Loucy (cell line): ENCODE data around the gene FGD3.

Experiments
- H2AFZ ChIP-seq: fragments of 200-600 bp; sonication (generic); 2 replicates; pipeline ENCODE4 v1.6.0; 2016; ENCODE audit warnings: antibody characterized with exemption, mild to moderate bottlenecking, low read length, moderate library complexity
- H3F3A ChIP-seq: fragments of 200-600 bp; 2 replicates; pipeline ENCODE4 v1.6.0; 2016; ENCODE audit warnings: antibody characterized with exemption, low read depth, mild to moderate bottlenecking
- H3K27me3 ChIP-seq: fragments of 200-600 bp; sonication (generic); 2 replicates; pipeline ENCODE4 v1.6.1; 2014; ENCODE audit warnings: low read length, mild to moderate bottlenecking; ENCODE audit not compliant: insufficient read depth, poor library complexity, severe bottlenecking
- H3K36me3 ChIP-seq: fragments of 200-600 bp; sonication (generic); 2 replicates; pipeline ENCODE4 v1.6.1; 2016; ENCODE audit warnings: low read length; ENCODE audit not compliant: insufficient read depth
- H3K4me1 ChIP-seq: fragments of 200-600 bp; sonication (generic); 2 replicates; pipeline ENCODE4 v1.5.1; 2014; ENCODE audit warnings: low read length, mild to moderate bottlenecking; ENCODE audit not compliant: insufficient read depth, poor library complexity, severe bottlenecking
- H3K4me2 ChIP-seq: fragments of 200-600 bp; sonication (generic); 2 replicates; pipeline ENCODE4 v1.6.0; 2014; ENCODE audit warnings: antibody characterized with exemption, low read length, low read depth, mild to moderate bottlenecking; ENCODE audit not compliant: poor library complexity, severe bottlenecking
- H3K4me3 ChIP-seq: fragments of 200-600 bp; sonication (generic); 2 replicates; pipeline ENCODE4 v1.5.1; 2014; ENCODE audit warnings: low read length, mild to moderate bottlenecking, mixed read lengths; ENCODE audit not compliant: poor library complexity, severe bottlenecking
- H3K79me2 ChIP-seq: fragments of 200-600 bp; sonication (generic); 2 replicates; pipeline ENCODE4 v1.6.1; 2014; ENCODE audit warnings: low read length; ENCODE audit not compliant: insufficient read depth
- H3K9ac ChIP-seq: fragments of 200-600 bp; sonication (generic); 2 replicates; pipeline ENCODE4 v1.6.0; 2014; ENCODE audit warnings: mild to moderate bottlenecking, low read depth, low read length, moderate library complexity; ENCODE audit not compliant: poor library complexity, severe bottlenecking
- H3K9me2 ChIP-seq: fragments of 200-600 bp; sonication (generic); replicated peaks from 2 replicates; pipeline ENCODE4 v1.6.1; 2016; ENCODE audit warnings: low read depth, low read length, mixed read lengths
- H3K9me3 ChIP-seq: fragments of 200-600 bp; sonication (generic); 2 replicates; pipeline ENCODE4 v1.6.1; 2014; ENCODE audit warnings: mild to moderate bottlenecking, antibody characterized with exemption, low read length, low read depth; ENCODE audit not compliant: insufficient read depth
- H4K20me1 ChIP-seq: fragments of 200-600 bp; sonication (generic); 2 replicates; pipeline ENCODE4 v1.6.0; 2014; ENCODE audit warnings: antibody characterized with exemption, low read length, mild to moderate bottlenecking; ENCODE audit not compliant: insufficient read depth, poor library complexity, severe bottlenecking
- CTCF ChIP-seq: fragments of 200-600 bp; sonication (generic); conservative IDR thresholded peaks from 2 replicates; pipeline ENCODE4 v1.5.1; 2014; ENCODE audit warnings: mild to moderate bottlenecking, antibody characterized with exemption, low read length
- EZH2phosphoT487 ChIP-seq: fragments of 200-600 bp; IDR thresholded peaks from 2 replicates; pipeline ENCODE4 v1.6.1; 2018; ENCODE audit warnings: antibody characterized with exemption, mild to moderate bottlenecking, moderate library complexity, borderline replicate concordance

The FGD3 gene

DNA sequence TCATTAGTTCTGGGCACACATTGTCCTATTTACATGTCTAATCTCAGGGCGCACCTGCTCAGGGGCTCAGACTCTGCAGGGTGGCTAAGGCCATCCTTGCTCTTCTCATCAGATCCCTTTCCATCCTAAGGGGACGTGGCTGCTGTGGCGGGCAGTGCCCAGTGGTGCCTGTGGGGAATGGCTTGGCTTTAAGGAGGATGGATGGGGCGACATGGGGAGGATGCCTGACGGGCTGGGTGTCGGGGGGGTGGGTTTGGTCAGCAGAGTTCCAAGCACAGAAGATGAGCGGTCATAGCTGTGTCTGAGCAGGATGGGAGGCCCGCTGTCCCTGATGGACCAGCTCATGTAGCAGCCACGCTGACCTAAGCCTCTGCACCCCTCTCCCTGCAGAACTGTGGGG, 70.3 kb downstream of the FGD3 start:
- Histone ChIP-seq H4K20me1 (no peaks in the 10 kb centered on the region), H3K4me1 (peaks cover 9% of the 10 kb centered on the region), H3K9me2 (no peaks in the 10 kb centered on the region), H3F3A (no peaks in the 10 kb centered on the region), H3K9ac (no peak overlapping the region), H3K4me2 (no peak overlapping the region), H3K4me3 (no peak overlapping the region), H3K79me2 (no peaks in the 10 kb centered on the region), H3K9me3 (no peaks in the 10 kb centered on the region), H2AFZ (no peak overlapping the region), H3K36me3 (peaks cover 88% of the 10 kb centered on the region; the same call in 1 of the 2 replicates), H3K27me3 (no peaks in the 10 kb centered on the region)
- TF ChIP-seq CTCF (no peak), EZH2phosphoT487 (no peak)

DNA sequence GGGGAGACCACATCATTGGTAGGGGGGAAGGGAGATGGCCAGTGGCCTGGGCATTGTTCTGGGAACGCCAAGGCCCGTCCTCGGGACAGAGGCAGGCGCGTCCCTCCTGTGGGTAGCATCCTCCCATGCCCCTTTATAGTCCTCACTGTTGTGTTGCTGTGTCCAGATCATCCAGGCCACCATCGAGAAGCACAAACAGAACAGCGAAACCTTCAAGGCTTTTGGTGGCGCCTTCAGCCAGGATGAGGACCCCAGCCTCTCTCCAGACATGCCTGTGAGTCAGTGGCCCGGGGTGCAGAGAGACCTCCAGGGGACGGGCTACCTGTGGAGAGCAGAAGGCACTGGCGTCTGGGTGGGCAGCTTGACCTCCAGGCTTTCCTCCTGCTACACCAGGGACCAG, 72.8 kb downstream of the FGD3 start:
- H3K9ac ChIP-seq: no peak overlapping the region
- H3K4me2 ChIP-seq: no peak overlapping the region
- H4K20me1 ChIP-seq: no peaks in the 10 kb centered on the region
- no peaks in the 10 kb centered on the region for H3F3A ChIP-seq
- TF ChIP-seq CTCF (no peak), EZH2phosphoT487 (no peak)
- H3K27me3 ChIP-seq: no peaks in the 10 kb centered on the region
- H2AFZ ChIP-seq: no peak overlapping the region
- H3K79me2 ChIP-seq: no peaks in the 10 kb centered on the region
- H3K4me1 ChIP-seq: peaks cover 11% of the 10 kb centered on the region
- H3K4me3 ChIP-seq: no peak overlapping the region
- no peaks in the 10 kb centered on the region for H3K9me3 ChIP-seq
- H3K36me3 ChIP-seq: peaks cover 79% of the 10 kb centered on the region; the same call in 1 of the 2 replicates
- H3K9me2 ChIP-seq: no peaks in the 10 kb centered on the region

GRCh38 chr9:93020771-93021670, 73.7 kb downstream of the FGD3 start:
- Histone ChIP-seq H3K27me3 (no peaks in the 10 kb centered on the region), H3K36me3 (peaks cover 75% of the 10 kb centered on the region; the same call in 1 of the 2 replicates), H3K9me3 (no peaks in the 10 kb centered on the region), H3K4me1 (peaks cover 20% of the 10 kb centered on the region), H3F3A (no peaks in the 10 kb centered on the region), H3K4me3 (no peak overlapping the region), H3K9me2 (no peaks in the 10 kb centered on the region), H2AFZ (no peak overlapping the region), H3K79me2 (no peaks in the 10 kb centered on the region), H4K20me1 (no peaks in the 10 kb centered on the region), H3K9ac (no peak overlapping the region), H3K4me2 (no peak overlapping the region)
- peak; percentile 16; the same call in 1 of the 2 replicates for TF ChIP-seq CTCF
- no peak for TF ChIP-seq EZH2phosphoT487
